Upper lobe of left lung (tissue), 6 donors: ENCODE results near the gene IL1RAP. TPM values are rescaled to one million over a fixed set of nuclear protein-coding genes. Genes with fewer than 3 reads are reported as not detected.

ENCODE experiments used
- ATAC-seq, 2 donors: fragments of 200-7000 bp; cut with Tn5 transposase; one replicate each; pipeline ENCODE4 v1.9.1; 2022; ENCODE audit warnings: mild to moderate bottlenecking in 2 of 2, moderate library complexity in 2 of 2; ENCODE audit not compliant: low FRiP score in 2 of 2
- DNase-seq, 2 donors: peaks; one replicate each; pipeline ENCODE4 v3.0.0-alpha.2; 2019 to 2020
- H3K27ac ChIP-seq, 4 donors: fragments of 200-600 bp; sonication (generic); one replicate each; pipeline ENCODE4 v1.5.1; 2016 to 2019
- H3K27me3 ChIP-seq, 4 donors: fragments of 200-600 bp; sonication (generic); one replicate each; pipeline ENCODE4 v1.5.1; 2017 to 2019
- H3K36me3 ChIP-seq, 4 donors: fragments of 200-600 bp; sonication (generic); one replicate each; pipeline ENCODE4 v1.5.1; 2016 to 2019
- H3K4me1 ChIP-seq, 4 donors: fragments of 200-600 bp; sonication (generic); one replicate each; pipeline ENCODE4 v1.5.1; 2018 to 2019
- H3K4me3 ChIP-seq, 4 donors: fragments of 200-600 bp; sonication (generic); one replicate each; pipeline ENCODE4 v1.5.1; 2017 to 2019; ENCODE audit warnings: mild to moderate bottlenecking in 2 of 4, moderate library complexity in 1 of 4
- H3K9me3 ChIP-seq, 4 donors: fragments of 200-600 bp; sonication (generic); one replicate each; pipeline ENCODE4 v1.5.1; 2018 to 2019
- EP300 ChIP-seq, 4 donors: sonication (generic); formaldehyde crosslinking; IDR thresholded peaks; one replicate each; pipeline ENCODE4 v1.5.1; 2017; ENCODE audit warnings: antibody characterized with exemption in 4 of 4, control low read depth in 2 of 4
- POLR2A ChIP-seq, 4 donors: fragments of 450-650 bp; IDR thresholded peaks; one replicate each; pipeline ENCODE4 v1.5.1; 2016 to 2017; ENCODE audit warnings: antibody characterized with exemption in 4 of 4, mild to moderate bottlenecking in 2 of 4
- POLR2AphosphoS5 ChIP-seq, 2 donors: sonication (generic); formaldehyde crosslinking; IDR thresholded peaks; one replicate each; pipeline ENCODE4 v1.5.1; 2017; ENCODE audit warnings: antibody characterized with exemption in 2 of 2
- WGBS, 2 donors: methylation state at CpG; one replicate each; pipeline ENCODE4 v1.1.5; 2017 to 2018; 5-methylcytosine and 5-hydroxymethylcytosine counted together
- total RNA-seq, 6 donors: library from RNA; depleted of rRNA in 4 of 6; stranded (reverse); fragments of >200 nt in 4 of 6; gene quantifications; one replicate each; pipeline versions ENCODE4 v1.1.0 to v1.2.1, GENCODE V29; 2016 to 2021
- TF ChIP-seq, protein P1 (sequence below), 6 experiments: fragments of 450-650 bp in 4 of 6; fragments of 200-600 bp in 2 of 6; sonication (generic) in 2 of 6; IDR thresholded peaks; one replicate each; pipeline ENCODE4 v1.5.1; 2016 to 2019; ENCODE audit warnings: antibody characterized with exemption in 6 of 6
- donor health status: DM: no; HTN: no; CAD: no; lungs with moderate emphysema.
- donor health status: DM: no; HTN: yes; CAD: no; lungs with severe emphysema.

IL1RAP gene
- total RNA-seq, 6 donors from 2014 or later, result 6.3 to 29.8 (median 22.7) TPM

DNA sequence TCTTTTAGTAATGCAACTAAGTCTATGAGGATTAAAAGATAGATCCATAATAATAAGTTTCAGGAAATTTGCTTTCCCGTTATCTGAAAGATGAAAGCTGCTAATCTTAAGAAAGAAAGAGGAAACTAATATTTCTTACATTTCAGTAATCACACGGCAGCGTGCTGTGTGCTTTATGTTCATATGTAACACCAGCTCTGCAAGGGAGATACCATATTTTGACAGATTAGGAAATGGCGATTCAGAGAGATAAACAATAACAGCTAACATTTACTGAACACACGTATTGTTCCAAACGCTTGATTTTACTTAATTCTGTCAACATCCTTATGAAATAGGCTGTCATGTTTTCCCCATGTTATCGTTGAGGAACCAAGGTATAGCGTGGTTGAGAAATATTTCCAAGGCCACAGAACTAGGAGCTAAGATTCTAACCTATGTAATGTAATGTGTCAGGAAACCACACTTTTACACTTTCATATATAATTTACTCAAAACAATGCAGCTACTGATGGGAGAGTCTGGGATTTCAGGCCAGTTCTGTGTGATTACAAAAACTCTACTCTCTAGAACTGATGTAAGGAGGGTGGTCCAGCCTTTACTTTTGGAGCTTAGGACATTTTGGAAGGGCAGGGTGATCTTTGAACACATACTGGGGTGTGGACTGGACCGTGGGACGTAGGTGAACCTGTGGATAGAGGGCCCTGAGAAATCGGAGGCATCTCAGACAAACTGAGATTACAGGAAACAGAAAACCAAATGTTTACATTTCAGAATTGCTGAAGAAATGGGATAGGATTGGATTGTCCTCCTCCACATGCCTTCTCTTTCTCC is 100.6 kb downstream of the IL1RAP start:
- no peaks in the 10 kb centered on the region for H3K9me3 ChIP-seq
- H3K36me3 ChIP-seq, result no peaks in the 10 kb centered on the region
- TF ChIP-seq EP300 (IDR thresholded peaks at IDR 0.05), result no peak
- TF ChIP-seq, protein P1, sequence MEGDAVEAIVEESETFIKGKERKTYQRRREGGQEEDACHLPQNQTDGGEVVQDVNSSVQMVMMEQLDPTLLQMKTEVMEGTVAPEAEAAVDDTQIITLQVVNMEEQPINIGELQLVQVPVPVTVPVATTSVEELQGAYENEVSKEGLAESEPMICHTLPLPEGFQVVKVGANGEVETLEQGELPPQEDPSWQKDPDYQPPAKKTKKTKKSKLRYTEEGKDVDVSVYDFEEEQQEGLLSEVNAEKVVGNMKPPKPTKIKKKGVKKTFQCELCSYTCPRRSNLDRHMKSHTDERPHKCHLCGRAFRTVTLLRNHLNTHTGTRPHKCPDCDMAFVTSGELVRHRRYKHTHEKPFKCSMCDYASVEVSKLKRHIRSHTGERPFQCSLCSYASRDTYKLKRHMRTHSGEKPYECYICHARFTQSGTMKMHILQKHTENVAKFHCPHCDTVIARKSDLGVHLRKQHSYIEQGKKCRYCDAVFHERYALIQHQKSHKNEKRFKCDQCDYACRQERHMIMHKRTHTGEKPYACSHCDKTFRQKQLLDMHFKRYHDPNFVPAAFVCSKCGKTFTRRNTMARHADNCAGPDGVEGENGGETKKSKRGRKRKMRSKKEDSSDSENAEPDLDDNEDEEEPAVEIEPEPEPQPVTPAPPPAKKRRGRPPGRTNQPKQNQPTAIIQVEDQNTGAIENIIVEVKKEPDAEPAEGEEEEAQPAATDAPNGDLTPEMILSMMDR (IDR thresholded peaks at IDR 0.05), result no peak
- peak overlapping the region in 1 of 4 donors; percentile 13 for H3K27ac ChIP-seq
- no peaks in the 10 kb centered on the region for H3K27me3 ChIP-seq
- peaks cover 3 to 21% (median 12%) of the 10 kb centered on the region in 4 donors for H3K4me1 ChIP-seq
- DNase-seq (no peak), ATAC-seq (no peak)
- H3K4me3 ChIP-seq, result no peak overlapping the region
- 47 to 51% methylated on average over 11 of the region's 11 CpGs for WGBS, 2 donors

DNA sequence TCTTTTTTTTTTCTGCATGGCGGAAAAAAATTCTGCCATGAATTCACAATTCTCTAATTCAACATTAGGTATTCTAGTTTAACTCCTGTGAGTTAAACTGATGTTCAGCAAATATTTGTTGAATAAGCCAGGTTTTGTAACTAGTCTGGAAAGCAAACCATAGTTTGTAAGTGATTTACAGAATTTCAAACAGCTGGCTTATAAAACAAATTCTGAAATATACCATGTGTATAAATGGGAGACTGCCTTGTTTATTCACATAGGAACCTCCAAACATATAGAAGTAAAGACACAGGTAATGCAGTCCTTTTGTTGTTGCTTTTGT is 101.1 kb downstream of the IL1RAP start:
- H3K4me3 ChIP-seq, result no peak overlapping the region
- H3K9me3 ChIP-seq, result no peaks in the 10 kb centered on the region
- no peak for TF ChIP-seq POLR2AphosphoS5 (IDR thresholded peaks at IDR 0.05)
- TF ChIP-seq, protein P1 (IDR thresholded peaks at IDR 0.05), result no peak
- no peak for TF ChIP-seq EP300 (IDR thresholded peaks at IDR 0.05)
- TF ChIP-seq POLR2A (IDR thresholded peaks at IDR 0.05), result no peak
- ATAC-seq (no peak), DNase-seq (no peak)
- H3K27ac ChIP-seq, result peak overlapping the region in 1 of 4 donors; percentile 13
- H3K36me3 ChIP-seq, result no peaks in the 10 kb centered on the region
- 97 to 100% methylated on average over 1 of the region's 1 CpG for WGBS, 2 donors
- H3K4me1 ChIP-seq, result peaks cover 3 to 21% (median 11%) of the 10 kb centered on the region in 4 donors
- H3K27me3 ChIP-seq, result no peaks in the 10 kb centered on the region

DNA sequence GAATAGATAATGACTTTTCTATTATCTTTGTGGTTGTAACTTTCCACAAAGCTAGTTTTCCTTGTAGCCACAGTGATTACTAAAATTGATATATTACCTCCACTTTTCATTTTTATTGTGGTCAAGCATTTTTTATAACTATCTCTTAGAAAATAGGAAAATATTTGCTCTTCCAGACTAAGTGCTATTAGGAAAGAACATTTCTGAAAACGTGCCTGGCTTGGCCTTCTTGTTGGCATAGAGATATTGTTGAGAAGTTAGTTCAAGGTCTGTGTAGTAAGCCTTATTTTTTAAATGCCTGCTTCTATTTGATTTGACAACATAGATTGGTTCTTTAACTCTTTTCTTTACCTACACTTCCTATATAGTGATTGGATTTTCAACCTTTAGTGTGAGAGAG is 101.7 kb downstream of the IL1RAP start:
- 45 to 55% methylated on average over 1 of the region's 1 CpG for WGBS, 2 donors
- H3K27me3 ChIP-seq, result no peaks in the 10 kb centered on the region
- no peaks in the 10 kb centered on the region for H3K9me3 ChIP-seq
- ATAC-seq (no peak), DNase-seq (no peak)
- H3K4me3 ChIP-seq, result no peak overlapping the region
- H3K4me1 ChIP-seq, result peaks cover 3 to 21% (median 12%) of the 10 kb centered on the region in 4 donors
- no peak overlapping the region for H3K27ac ChIP-seq
- TF ChIP-seq POLR2AphosphoS5 (IDR thresholded peaks at IDR 0.05) (no peak), EP300 (IDR thresholded peaks at IDR 0.05) (no peak), POLR2A (IDR thresholded peaks at IDR 0.05) (no peak)
- TF ChIP-seq, protein P1 (IDR thresholded peaks at IDR 0.05), result no peak
- H3K36me3 ChIP-seq, result no peaks in the 10 kb centered on the region

DNA sequence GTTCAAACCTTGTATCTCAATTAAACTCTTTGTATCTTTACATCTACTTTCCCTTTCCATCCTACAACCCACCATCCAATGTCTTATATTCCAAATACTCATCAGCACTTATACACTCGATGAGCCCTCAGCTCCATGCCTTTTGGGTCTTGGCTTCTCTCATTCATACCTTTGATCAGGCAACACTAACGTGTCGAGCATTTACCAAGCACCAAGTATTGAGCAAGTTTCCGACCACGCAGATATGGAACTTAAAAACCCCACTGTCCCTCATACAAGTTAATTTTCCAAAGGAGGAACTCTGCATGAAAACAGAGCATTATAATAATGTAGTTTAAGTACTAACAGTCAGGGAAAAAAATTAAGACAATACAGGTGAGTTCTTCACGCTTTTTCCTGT is 102.8 kb downstream of the IL1RAP start:
- peak in 1 of 2 donors; percentile 32 for ATAC-seq
- H3K4me1 ChIP-seq, result peaks cover 3 to 21% (median 16%) of the 10 kb centered on the region in 4 donors
- WGBS, 2 donors, result 48 to 56% methylated on average over 6 of the region's 6 CpGs

More for the DNA sequence above, 102.8 kb downstream of the IL1RAP start:
- peak overlapping the region; percentile 44 to 59 (median 54) for H3K27ac ChIP-seq
- DNase-seq, result no peak
- no peaks in the 10 kb centered on the region for H3K9me3 ChIP-seq
- H3K36me3 ChIP-seq, result no peaks in the 10 kb centered on the region
- no peaks in the 10 kb centered on the region for H3K27me3 ChIP-seq
- H3K4me3 ChIP-seq, result no peak overlapping the region
- no peak for TF ChIP-seq POLR2A (IDR thresholded peaks at IDR 0.05)
- no peak for TF ChIP-seq EP300 (IDR thresholded peaks at IDR 0.05)
- no peak for TF ChIP-seq POLR2AphosphoS5 (IDR thresholded peaks at IDR 0.05)
- TF ChIP-seq, protein P1 (IDR thresholded peaks at IDR 0.05), result no peak
